Skeletal muscle tissue (tissue), 4 donors: ENCODE data around the gene WNT7A. TPM values are rescaled to one million over a fixed set of nuclear protein-coding genes. Genes with fewer than 3 reads are reported as not detected.

ENCODE experiments used
- H3K27ac ChIP-seq: one replicate; pipeline ENCODE4 v1.7.0; 2013; ENCODE audit warnings: mild to moderate bottlenecking, low read depth, low read length, inconsistent platforms
- H3K27me3 ChIP-seq, 3 donors: one replicate each; pipeline ENCODE4 v1.7.0; 2013; ENCODE audit warnings: low read length in 3 of 3; ENCODE audit not compliant: control insufficient read depth in 3 of 3, insufficient read depth in 3 of 3
- H3K36me3 ChIP-seq, 3 donors: one replicate each; pipeline ENCODE4 v1.7.0; 2013; ENCODE audit warnings: low read length in 3 of 3; ENCODE audit not compliant: control insufficient read depth in 3 of 3, insufficient read depth in 3 of 3
- H3K4me1 ChIP-seq, 3 donors: one replicate each; pipeline ENCODE4 v1.7.0; 2013; ENCODE audit warnings: low read length in 3 of 3, mild to moderate bottlenecking in 3 of 3; ENCODE audit not compliant: control insufficient read depth in 3 of 3, insufficient read depth in 3 of 3
- H3K4me3 ChIP-seq, 3 donors: one replicate each; pipeline ENCODE4 v1.7.0; 2013; ENCODE audit warnings: low read length in 3 of 3
- H3K9ac ChIP-seq, 3 donors: one replicate each; pipeline ENCODE4 v1.7.0; 2013; ENCODE audit warnings: low read length in 3 of 3, mild to moderate bottlenecking in 3 of 3, moderate library complexity in 2 of 3, low read depth in 1 of 3
- H3K9me3 ChIP-seq, 3 donors: one replicate each; pipeline ENCODE4 v1.7.0; 2013; ENCODE audit warnings: low read length in 3 of 3; ENCODE audit not compliant: control insufficient read depth in 3 of 3
- total RNA-seq: library from RNA; depleted of rRNA; stranded (reverse); fragments of >200 nt; gene quantifications from one replicate; pipeline ENCODE4 v1.2.3, GENCODE V29; 2014
- donor health status: Osteomylitis.

The WNT7A gene
- total RNA-seq, 1 donor from 2014 or later, result not detected

- Histone ChIP-seq H3K36me3 (no peaks in the 10 kb centered on the region), H3K27me3 (peaks cover 24 to 38% (median 30%) of the 10 kb centered on the region in 3 donors), H3K4me1 (no peaks in the 10 kb centered on the region), H3K9me3 (peaks cover 0 to 2% (median 0%) of the 10 kb centered on the region in 3 donors), H3K27ac (no peak overlapping the region), H3K4me3 (no peak overlapping the region), H3K9ac (no peak overlapping the region)
These were observed 6.8 kb upstream of the WNT7A start for GRCh38 chr3:13886593-13887129.

- no peaks in the 10 kb centered on the region for H3K36me3 ChIP-seq
- H3K9ac ChIP-seq, result no peak overlapping the region
- peaks cover 0 to 2% (median 0%) of the 10 kb centered on the region in 3 donors for H3K9me3 ChIP-seq
- H3K27ac ChIP-seq, result no peak overlapping the region
- H3K4me1 ChIP-seq, result peaks cover 0 to 3% (median 3%) of the 10 kb centered on the region in 3 donors
- H3K27me3 ChIP-seq, result peaks cover 34 to 47% (median 40%) of the 10 kb centered on the region in 3 donors
- H3K4me3 ChIP-seq, result no peak overlapping the region
These were observed 5.8 kb upstream of the WNT7A start for GRCh38 chr3:13885704-13886010.

GRCh38 chr3:13884851-13885703, 5.2 kb upstream of the WNT7A start:
- Histone ChIP-seq H3K27ac (no peak overlapping the region), H3K4me1 (peaks cover 2 to 8% (median 8%) of the 10 kb centered on the region in 3 donors), H3K4me3 (no peak overlapping the region), H3K9ac (no peak overlapping the region), H3K9me3 (peaks cover 0 to 2% (median 0%) of the 10 kb centered on the region in 3 donors), H3K27me3 (peaks cover 39 to 53% (median 46%) of the 10 kb centered on the region in 3 donors), H3K36me3 (no peaks in the 10 kb centered on the region)

GRCh38 chr3:13883681-13884080, 3.8 kb upstream of the WNT7A start:
- H3K27me3 ChIP-seq, result peaks cover 50 to 63% (median 58%) of the 10 kb centered on the region in 3 donors

GRCh38 chr3:13882876-13883275, 3.0 kb upstream of the WNT7A start:
- Histone ChIP-seq H3K9me3 (peaks cover 0 to 2% (median 0%) of the 10 kb centered on the region in 3 donors), H3K27me3 (peaks cover 54 to 71% (median 64%) of the 10 kb centered on the region in 3 donors), H3K27ac (no peak overlapping the region), H3K4me3 (no peak overlapping the region), H3K36me3 (no peaks in the 10 kb centered on the region), H3K9ac (no peak overlapping the region), H3K4me1 (peaks cover 13 to 23% (median 14%) of the 10 kb centered on the region in 3 donors)

More at GRCh38 chr3:13883681-13884080, 3.8 kb upstream of the WNT7A start:
- Histone ChIP-seq H3K9me3 (peaks cover 0 to 2% (median 0%) of the 10 kb centered on the region in 3 donors), H3K9ac (no peak overlapping the region), H3K36me3 (no peaks in the 10 kb centered on the region), H3K27ac (no peak overlapping the region), H3K4me1 (peaks cover 10 to 18% (median 13%) of the 10 kb centered on the region in 3 donors), H3K4me3 (no peak overlapping the region)

GRCh38 chr3:13881536-13882410, 1.9 kb upstream of the WNT7A start:
- no peak overlapping the region for H3K4me3 ChIP-seq
- peaks cover 13 to 23% (median 14%) of the 10 kb centered on the region in 3 donors for H3K4me1 ChIP-seq
- H3K9ac ChIP-seq, result no peak overlapping the region
- H3K36me3 ChIP-seq, result no peaks in the 10 kb centered on the region
- H3K27me3 ChIP-seq, result peaks cover 64 to 76% (median 75%) of the 10 kb centered on the region in 3 donors
- H3K9me3 ChIP-seq, result peaks cover 0 to 2% (median 0%) of the 10 kb centered on the region in 3 donors
- H3K27ac ChIP-seq, result no peak overlapping the region

- peaks cover 74 to 82% (median 79%) of the 10 kb centered on the region in 3 donors for H3K27me3 ChIP-seq
- no peak overlapping the region for H3K27ac ChIP-seq
- H3K9ac ChIP-seq, result no peak overlapping the region
- peaks cover 13 to 23% (median 14%) of the 10 kb centered on the region in 3 donors for H3K4me1 ChIP-seq
- no peaks in the 10 kb centered on the region for H3K36me3 ChIP-seq
- H3K9me3 ChIP-seq, result peaks cover 0 to 2% (median 0%) of the 10 kb centered on the region in 3 donors
- H3K4me3 ChIP-seq, result no peak overlapping the region
These were observed 913 bp upstream of the WNT7A start for GRCh38 chr3:13880811-13881156.

GRCh38 chr3:13879102-13879945, 547 bp downstream of the WNT7A start:
- Histone ChIP-seq H3K9ac (no peak overlapping the region), H3K27me3 (peaks cover 74 to 81% (median 79%) of the 10 kb centered on the region in 3 donors), H3K9me3 (peaks cover 0 to 2% (median 0%) of the 10 kb centered on the region in 3 donors), H3K4me1 (peaks cover 13 to 23% (median 14%) of the 10 kb centered on the region in 3 donors), H3K27ac (no peak overlapping the region), H3K4me3 (peak overlapping the region in 2 of 3 donors; percentile 20 to 29), H3K36me3 (no peaks in the 10 kb centered on the region)
